HG03139 (cell line): ENCODE results near the gene RTTN.

Experiments
- ATAC-seq: cut with Tn5 transposase; IDR thresholded peaks from one replicate; pipeline ENCODE4 v1.9.1; 2021; ENCODE audit not compliant: unreplicated experiment

The RTTN gene

GRCh38 chr18:70085641-70086040 is 119.8 kb downstream of the RTTN start:
- ATAC-seq, result no peak

GRCh38 chr18:70082430-70082829 is 123.1 kb downstream of the RTTN start:
- no peak for ATAC-seq

GRCh38 chr18:70078106-70078505 is 127.4 kb downstream of the RTTN start:
- no peak for ATAC-seq

GRCh38 chr18:70075906-70076305 is 129.6 kb downstream of the RTTN start:
- no peak for ATAC-seq

GRCh38 chr18:70074116-70074515 is 131.4 kb downstream of the RTTN start:
- no peak for ATAC-seq

GRCh38 chr18:70073432-70073831 is 132.1 kb downstream of the RTTN start:
- ATAC-seq, result no peak

- no peak for ATAC-seq
These were observed 132.8 kb downstream of the RTTN start for GRCh38 chr18:70072678-70073077.

- no peak for ATAC-seq
These were observed 135.5 kb downstream of the RTTN start for GRCh38 chr18:70069965-70070364.

- no peak for ATAC-seq
These were observed 136.1 kb downstream of the RTTN start for GRCh38 chr18:70069382-70069781.

GRCh38 chr18:70068981-70069380 is 136.5 kb downstream of the RTTN start:
- no peak for ATAC-seq

GRCh38 chr18:70059684-70060083 is 145.8 kb downstream of the RTTN start:
- ATAC-seq, result no peak

GRCh38 chr18:70058916-70059315 is 146.6 kb downstream of the RTTN start:
- peak; percentile 97 for ATAC-seq

- ATAC-seq, result no peak
These were observed 157.4 kb downstream of the RTTN start for GRCh38 chr18:70047931-70048603.

GRCh38 chr18:70046796-70047195 is 158.7 kb downstream of the RTTN start:
- no peak for ATAC-seq

- no peak for ATAC-seq
These were observed 159.3 kb downstream of the RTTN start for GRCh38 chr18:70046207-70046606.

- no peak for ATAC-seq
These were observed 160.9 kb downstream of the RTTN start for GRCh38 chr18:70044632-70045031.

GRCh38 chr18:70041459-70042050 is 163.9 kb downstream of the RTTN start:
- ATAC-seq, result no peak

- ATAC-seq, result no peak
These were observed 166.3 kb downstream of the RTTN start for GRCh38 chr18:70039186-70039585.

GRCh38 chr18:70037431-70038061 is 167.9 kb downstream of the RTTN start:
- ATAC-seq, result no peak

GRCh38 chr18:70036771-70037347 is 168.6 kb downstream of the RTTN start:
- ATAC-seq, result peak; percentile 98

GRCh38 chr18:70036168-70036567 is 169.3 kb downstream of the RTTN start:
- ATAC-seq, result no peak

GRCh38 chr18:70031221-70031620 is 174.3 kb downstream of the RTTN start:
- no peak for ATAC-seq
